B cell (primary cell): Measurements from ENCODE around the gene HSPD1.

Source experiments
- CTCF ChIP-seq: fragments of 200-600 bp; IDR thresholded peaks from one replicate; pipeline ENCODE4 v1.8.0; 2022; ENCODE audit warnings: antibody characterized with exemption, mild to moderate bottlenecking
- EZH2 ChIP-seq: IDR thresholded peaks from 2 replicates; pipeline ENCODE4 v1.6.1; 2012; ENCODE audit warnings: borderline replicate concordance, low read depth, mild to moderate bottlenecking, moderate library complexity, low read length; ENCODE audit not compliant: insufficient read depth, poor library complexity, severe bottlenecking

- TF ChIP-seq EZH2 (no peak), CTCF (no peak)
Observed at GRCh38 chr2:197500503-197501131, 977 bp upstream of the HSPD1 start.
